Gastrocnemius medialis (tissue), 4 donors: ENCODE data around the gene TRHDE. TPM values are rescaled to one million over a fixed set of nuclear protein-coding genes. Genes with fewer than 3 reads are reported as not detected.

Experiments used
- ATAC-seq, 2 donors: fragments of 150-250 bp; one replicate each; pipeline ENCODE4 v1.9.1; 2016
- DNase-seq, 2 donors: peaks; one replicate each; pipeline ENCODE4 v3.0.0-alpha.2; 2019
- H3K27ac ChIP-seq, 4 donors: fragments of 200-600 bp; sonication (generic); 1 replicate in 1 of 4; 2 replicates in 3 of 4; pipeline ENCODE4 v1.5.1; 2016 to 2018; ENCODE audit warnings: mild to moderate bottlenecking in 2 of 4, moderate library complexity in 1 of 4
- H3K27me3 ChIP-seq, 3 donors: fragments of 200-600 bp; sonication (generic) in 2 of 3; 1 replicate in 1 of 3; 2 replicates in 2 of 3; pipeline versions ENCODE4 v1.5.1 to v1.6.0; 2016 to 2019; ENCODE audit warnings: mild to moderate bottlenecking in 1 of 3, moderate library complexity in 1 of 3
- H3K36me3 ChIP-seq, 2 donors: fragments of 200-600 bp; sonication (generic) in 1 of 2; one replicate each; pipeline ENCODE4 v1.5.1; 2017 to 2018
- H3K4me1 ChIP-seq, 2 donors: fragments of 200-600 bp; sonication (generic) in 1 of 2; one replicate each; pipeline ENCODE4 v1.5.1; 2016 to 2017; ENCODE audit warnings: mild to moderate bottlenecking in 2 of 2
- H3K4me3 ChIP-seq, 4 donors: fragments of 200-600 bp; sonication (generic) in 3 of 4; 1 replicate in 1 of 4; 2 replicates in 3 of 4; pipeline ENCODE4 v1.5.1; 2016 to 2019; ENCODE audit warnings: mild to moderate bottlenecking in 2 of 4
- H3K9me3 ChIP-seq, 3 donors: fragments of 200-600 bp; sonication (generic) in 2 of 3; 1 replicate in 1 of 3; 2 replicates in 2 of 3; pipeline ENCODE4 v1.5.1; 2016 to 2019
- POLR2A ChIP-seq, 2 donors: fragments of 450-650 bp; IDR thresholded peaks; one replicate each; pipeline ENCODE4 v1.6.1; 2017; ENCODE audit warnings: antibody characterized with exemption in 2 of 2, mild to moderate bottlenecking in 2 of 2, moderate library complexity in 2 of 2
- in situ Hi-C, 4 donors: fragments of 200-750 bp; cut with MboI; loops; one replicate each; pipeline versions ENCODE4 v1.15.0 to v1.8.0; 2017; ENCODE audit warnings: low sequenced_read_pairs in 4 of 4
- intact Hi-C: fragments of 100-400 bp; cut with DNase I; formaldehyde crosslinking; loops from one replicate; pipeline ENCODE4 v1.15.1; 2023; ENCODE audit warnings: low total_unique reads
- total RNA-seq, 4 donors: library from RNA; depleted of rRNA; stranded (reverse); fragments of >200 nt; gene quantifications; one replicate each; pipeline versions ENCODE4 v1.1.0 to v1.2.3, GENCODE V29; 2016
- TF ChIP-seq, protein P1 (sequence below), 5 experiments: fragments of 450-650 bp in 3 of 5; fragments of 200-600 bp in 2 of 5; sonication (generic) in 2 of 5; IDR thresholded peaks in 4 of 5; conservative IDR thresholded peaks in 1 of 5; 1 replicate in 4 of 5; 2 replicates in 1 of 5; pipeline ENCODE4 v1.5.1; 2016 to 2019; ENCODE audit warnings: antibody characterized with exemption in 5 of 5, mild to moderate bottlenecking in 3 of 5, moderate library complexity in 3 of 5

Gene TRHDE
- total RNA-seq, 4 donors from 2014 or later = 0.17 to 3.4 (median 0.88) TPM

DNA sequence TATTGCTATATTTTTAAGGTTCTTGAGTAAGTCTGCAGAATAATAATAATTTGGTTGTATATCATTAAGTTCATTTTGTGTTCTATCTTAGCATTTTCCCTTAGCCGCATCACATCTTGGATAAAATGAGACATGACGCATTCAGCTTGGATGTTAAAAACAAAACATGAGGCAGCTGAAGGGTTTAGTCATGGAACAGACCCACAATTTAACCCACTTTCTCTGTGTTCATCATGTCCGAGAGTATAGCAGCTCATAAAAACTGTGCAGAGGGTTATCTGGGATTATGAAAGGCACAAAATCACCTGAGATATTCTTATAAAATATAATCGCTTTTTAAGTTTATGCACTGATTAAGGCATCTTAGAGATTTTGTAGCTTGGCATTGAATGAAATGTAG is 219.3 kb downstream of the TRHDE start:
- intact Hi-C loops = no loop called here
- H3K4me3 ChIP-seq = no peak overlapping the region
- TF ChIP-seq, protein P1, sequence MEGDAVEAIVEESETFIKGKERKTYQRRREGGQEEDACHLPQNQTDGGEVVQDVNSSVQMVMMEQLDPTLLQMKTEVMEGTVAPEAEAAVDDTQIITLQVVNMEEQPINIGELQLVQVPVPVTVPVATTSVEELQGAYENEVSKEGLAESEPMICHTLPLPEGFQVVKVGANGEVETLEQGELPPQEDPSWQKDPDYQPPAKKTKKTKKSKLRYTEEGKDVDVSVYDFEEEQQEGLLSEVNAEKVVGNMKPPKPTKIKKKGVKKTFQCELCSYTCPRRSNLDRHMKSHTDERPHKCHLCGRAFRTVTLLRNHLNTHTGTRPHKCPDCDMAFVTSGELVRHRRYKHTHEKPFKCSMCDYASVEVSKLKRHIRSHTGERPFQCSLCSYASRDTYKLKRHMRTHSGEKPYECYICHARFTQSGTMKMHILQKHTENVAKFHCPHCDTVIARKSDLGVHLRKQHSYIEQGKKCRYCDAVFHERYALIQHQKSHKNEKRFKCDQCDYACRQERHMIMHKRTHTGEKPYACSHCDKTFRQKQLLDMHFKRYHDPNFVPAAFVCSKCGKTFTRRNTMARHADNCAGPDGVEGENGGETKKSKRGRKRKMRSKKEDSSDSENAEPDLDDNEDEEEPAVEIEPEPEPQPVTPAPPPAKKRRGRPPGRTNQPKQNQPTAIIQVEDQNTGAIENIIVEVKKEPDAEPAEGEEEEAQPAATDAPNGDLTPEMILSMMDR (IDR thresholded peaks at IDR 0.05 in 4 of 5, conservative IDR thresholded peaks at IDR 0.05 in 1 of 5) = no peak
- no peak for TF ChIP-seq POLR2A (IDR thresholded peaks at IDR 0.05)
- H3K9me3 ChIP-seq = no peaks in the 10 kb centered on the region
- DNase-seq (no peak), ATAC-seq (no peak)
- no peak overlapping the region for H3K27ac ChIP-seq
- H3K27me3 ChIP-seq = no peaks in the 10 kb centered on the region
- H3K36me3 ChIP-seq = no peaks in the 10 kb centered on the region
- H3K4me1 ChIP-seq = no peaks in the 10 kb centered on the region
- in situ Hi-C loops = no loop called here

DNA sequence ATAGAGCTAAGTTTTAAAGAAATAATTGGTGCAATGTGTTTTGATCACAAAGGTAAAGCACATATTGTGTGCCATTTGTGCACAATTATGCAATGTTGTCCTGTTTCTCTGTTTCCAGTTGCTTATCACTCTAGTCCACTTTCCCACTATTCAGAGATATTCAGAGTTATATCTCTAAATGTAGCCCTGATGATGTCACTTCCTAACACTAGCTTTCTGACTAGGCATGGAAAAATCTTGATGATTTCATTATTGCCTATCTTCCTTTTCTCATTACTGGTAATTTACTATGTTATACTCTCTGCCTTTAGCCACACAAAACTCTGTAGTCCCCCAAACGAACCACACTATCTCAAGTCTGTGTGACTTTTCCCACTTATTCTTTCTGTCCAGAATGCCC is 221.2 kb downstream of the TRHDE start:
- intact Hi-C loops (no loop called here), in situ Hi-C loops (no loop called here)
- DNase-seq (no peak), ATAC-seq (no peak)
- no peaks in the 10 kb centered on the region for H3K9me3 ChIP-seq
- H3K27me3 ChIP-seq = no peaks in the 10 kb centered on the region
- H3K27ac ChIP-seq = no peak overlapping the region
- no peaks in the 10 kb centered on the region for H3K4me1 ChIP-seq
- TF ChIP-seq, protein P1 (IDR thresholded peaks at IDR 0.05 in 4 of 5, conservative IDR thresholded peaks at IDR 0.05 in 1 of 5) = no peak
- no peak for TF ChIP-seq POLR2A (IDR thresholded peaks at IDR 0.05)
- H3K4me3 ChIP-seq = no peak overlapping the region
- H3K36me3 ChIP-seq = no peaks in the 10 kb centered on the region

DNA sequence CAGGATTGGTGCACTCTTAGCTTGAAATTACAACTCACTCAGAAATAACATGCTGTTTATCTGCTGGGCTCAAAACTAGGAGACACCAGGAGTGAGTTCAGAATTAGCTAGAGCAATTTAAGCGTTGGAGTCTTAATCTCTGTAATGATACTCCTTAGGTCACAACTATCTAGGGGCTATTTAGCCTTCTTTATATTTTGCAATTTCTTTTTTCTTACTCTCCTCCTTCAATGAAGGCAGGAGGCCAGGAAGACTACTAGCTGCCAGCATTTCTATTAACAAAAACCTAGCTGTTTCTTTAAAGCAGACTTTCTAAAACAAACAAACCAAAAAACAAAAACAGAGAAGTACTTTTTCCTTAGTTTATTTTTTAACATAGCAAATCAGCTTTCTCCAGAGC is 226.2 kb downstream of the TRHDE start:
- intact Hi-C loops = no loop called here
- Histone ChIP-seq H3K4me1 (no peaks in the 10 kb centered on the region), H3K4me3 (no peak overlapping the region), H3K27ac (no peak overlapping the region), H3K27me3 (no peaks in the 10 kb centered on the region), H3K9me3 (no peaks in the 10 kb centered on the region), H3K36me3 (no peaks in the 10 kb centered on the region)
- no peak for DNase-seq
- no peak for ATAC-seq
- in situ Hi-C loops = no loop called here
- TF ChIP-seq POLR2A (IDR thresholded peaks at IDR 0.05) = no peak
- TF ChIP-seq, protein P1 (IDR thresholded peaks at IDR 0.05 in 4 of 5, conservative IDR thresholded peaks at IDR 0.05 in 1 of 5) = no peak

DNA sequence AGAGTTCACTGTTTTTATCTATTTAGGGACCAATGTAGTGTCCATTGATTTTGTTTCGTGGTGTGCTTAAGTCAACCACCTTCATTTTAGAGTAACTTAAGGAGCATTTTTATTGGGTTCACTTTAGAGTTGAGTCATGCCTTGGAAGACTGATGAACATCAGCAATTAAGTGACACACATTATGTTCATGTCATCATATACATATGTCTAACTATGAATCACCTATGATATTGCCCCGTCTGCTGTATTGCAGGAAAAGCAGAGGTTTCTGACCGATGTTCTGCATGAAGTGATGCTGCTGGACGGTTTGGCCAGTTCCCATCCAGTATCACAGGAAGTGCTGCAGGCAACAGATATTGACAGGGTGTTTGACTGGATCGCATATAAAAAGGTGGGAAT is 227.1 kb downstream of the TRHDE start:
- H3K9me3 ChIP-seq = no peaks in the 10 kb centered on the region
- H3K4me3 ChIP-seq = no peak overlapping the region
- no peak overlapping the region for H3K27ac ChIP-seq
- ATAC-seq (no peak), DNase-seq (no peak)
- no peaks in the 10 kb centered on the region for H3K27me3 ChIP-seq
- in situ Hi-C loops (no loop called here), intact Hi-C loops (no loop called here)
- H3K36me3 ChIP-seq = no peaks in the 10 kb centered on the region
- TF ChIP-seq, protein P1 (IDR thresholded peaks at IDR 0.05 in 4 of 5, conservative IDR thresholded peaks at IDR 0.05 in 1 of 5) = no peak
- no peak for TF ChIP-seq POLR2A (IDR thresholded peaks at IDR 0.05)
- H3K4me1 ChIP-seq = no peaks in the 10 kb centered on the region

DNA sequence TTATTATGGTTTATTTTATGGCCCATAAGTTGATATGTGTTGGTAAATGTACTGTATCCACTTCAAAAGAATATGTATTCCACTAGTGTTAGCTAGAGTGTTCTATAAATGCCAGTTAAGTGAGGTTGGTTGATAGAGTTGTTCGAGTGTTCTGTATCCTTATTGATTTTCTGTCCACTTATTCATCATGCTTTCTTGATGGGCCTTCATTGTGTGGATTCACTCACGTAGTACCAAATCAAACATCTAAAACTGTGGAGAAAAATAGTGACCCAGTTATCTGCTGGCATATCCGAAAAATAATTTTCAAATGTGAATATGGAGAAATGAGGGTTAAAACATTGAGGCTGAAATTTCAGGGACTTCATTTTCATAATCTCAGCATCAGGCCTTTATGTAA is 230.4 kb downstream of the TRHDE start:
- TF ChIP-seq, protein P1 (IDR thresholded peaks at IDR 0.05 in 4 of 5, conservative IDR thresholded peaks at IDR 0.05 in 1 of 5) = no peak
- no peak for TF ChIP-seq POLR2A (IDR thresholded peaks at IDR 0.05)
- no peaks in the 10 kb centered on the region for H3K36me3 ChIP-seq
- no peaks in the 10 kb centered on the region for H3K27me3 ChIP-seq
- no peaks in the 10 kb centered on the region for H3K4me1 ChIP-seq
- no peak overlapping the region for H3K4me3 ChIP-seq
- H3K27ac ChIP-seq = no peak overlapping the region
- intact Hi-C loops = no loop called here
- DNase-seq (no peak), ATAC-seq (no peak)
- in situ Hi-C loops = no loop called here
- H3K9me3 ChIP-seq = no peaks in the 10 kb centered on the region
